ENCODE measurements around the gene HOXA7.

DNA sequence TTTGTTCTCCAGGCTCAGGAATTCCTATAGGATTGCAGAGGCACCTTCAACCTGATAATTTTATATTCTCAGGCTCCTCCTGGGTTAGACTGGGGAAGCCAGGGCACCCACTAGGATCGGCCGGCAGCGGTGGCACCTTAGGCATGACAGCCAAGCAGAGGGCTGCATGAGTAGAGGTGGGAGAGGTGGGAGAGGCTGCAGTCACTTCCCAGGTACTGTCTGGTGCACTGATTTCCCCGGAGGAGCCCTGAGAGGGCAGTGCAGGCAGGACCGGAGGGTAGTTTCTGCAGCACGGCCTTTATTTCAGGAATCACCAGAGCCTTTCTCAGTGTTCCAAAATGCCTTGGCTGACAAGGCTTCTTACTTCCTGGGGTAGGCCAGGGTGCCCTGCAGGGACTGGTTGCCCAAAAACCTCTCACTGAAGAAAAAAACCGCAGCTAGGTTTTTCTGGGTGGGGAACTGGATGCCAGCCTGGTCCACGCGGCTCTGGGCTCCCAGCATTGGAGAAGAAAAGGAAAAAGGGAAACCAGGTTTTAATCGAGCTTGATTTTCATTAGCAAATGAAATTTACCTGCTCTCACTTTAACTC, 47.0 kb upstream of the HOXA7 start:
- TF ChIP-seq, protein P1, sequence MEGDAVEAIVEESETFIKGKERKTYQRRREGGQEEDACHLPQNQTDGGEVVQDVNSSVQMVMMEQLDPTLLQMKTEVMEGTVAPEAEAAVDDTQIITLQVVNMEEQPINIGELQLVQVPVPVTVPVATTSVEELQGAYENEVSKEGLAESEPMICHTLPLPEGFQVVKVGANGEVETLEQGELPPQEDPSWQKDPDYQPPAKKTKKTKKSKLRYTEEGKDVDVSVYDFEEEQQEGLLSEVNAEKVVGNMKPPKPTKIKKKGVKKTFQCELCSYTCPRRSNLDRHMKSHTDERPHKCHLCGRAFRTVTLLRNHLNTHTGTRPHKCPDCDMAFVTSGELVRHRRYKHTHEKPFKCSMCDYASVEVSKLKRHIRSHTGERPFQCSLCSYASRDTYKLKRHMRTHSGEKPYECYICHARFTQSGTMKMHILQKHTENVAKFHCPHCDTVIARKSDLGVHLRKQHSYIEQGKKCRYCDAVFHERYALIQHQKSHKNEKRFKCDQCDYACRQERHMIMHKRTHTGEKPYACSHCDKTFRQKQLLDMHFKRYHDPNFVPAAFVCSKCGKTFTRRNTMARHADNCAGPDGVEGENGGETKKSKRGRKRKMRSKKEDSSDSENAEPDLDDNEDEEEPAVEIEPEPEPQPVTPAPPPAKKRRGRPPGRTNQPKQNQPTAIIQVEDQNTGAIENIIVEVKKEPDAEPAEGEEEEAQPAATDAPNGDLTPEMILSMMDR (IDR thresholded peaks at IDR 0.05), result no peak
- TF ChIP-seq EP300 (IDR thresholded peaks at IDR 0.05), result no peak

Data from ovary (tissue), 3 donors.